ENCODE results near the gene LIMCH1.

GRCh38 chr4:41537292-41537890 is 566 bp upstream of the LIMCH1 start:
- TF ChIP-seq CTCF (IDR thresholded peaks at IDR 0.05) (no peak), POLR2A (IDR thresholded peaks at IDR 0.05) (no peak)

Data from adrenal gland (tissue), 5 donors.